CD4-positive, alpha-beta T cell treated with Interferon gamma for 1 hour (primary cell): ENCODE results near the gene AURKB.
A peak's percentile ranks its signal among the peaks of the same experiment; 100 is the strongest.
"Not testable (repeated sequence)": the region's sequence is repeated elsewhere in the genome, so short reads cannot be mapped to it uniquely, and the experiment has no call there.

Experiments
- DNase-seq: peaks from one replicate; pipeline ENCODE4 v3.0.0-alpha.2; 2020

AURKB gene

GRCh38 chr17:8209907-8210760 lies at the start of gene AURKB:
TSS of gene AURKB (minus strand) at chr17:8210575. CDS start at chr17:8210224, 351 bp downstream.
- DNase-seq: peak; percentile 94

DNA sequence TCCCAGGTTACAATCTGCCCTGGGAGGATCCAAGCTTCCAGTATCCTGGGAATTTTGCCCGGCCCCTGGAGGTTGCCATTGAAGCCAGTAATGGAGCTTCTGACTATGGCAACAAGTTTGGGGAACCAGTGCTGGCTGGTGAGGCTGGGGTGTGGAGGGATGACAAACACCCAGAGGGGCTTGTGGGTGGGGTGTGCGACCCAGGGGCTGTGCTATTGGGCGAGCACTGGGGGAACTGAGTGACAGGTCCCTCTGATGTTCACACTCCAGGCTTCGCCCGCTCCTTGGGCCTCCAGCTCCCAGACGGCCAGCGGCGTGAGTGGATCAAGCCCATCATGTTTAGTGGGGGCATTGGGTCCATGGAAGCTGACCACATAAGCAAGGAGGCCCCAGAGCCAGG lies 47.4 kb upstream of the AURKB start:
- DNase-seq: no peak

DNA sequence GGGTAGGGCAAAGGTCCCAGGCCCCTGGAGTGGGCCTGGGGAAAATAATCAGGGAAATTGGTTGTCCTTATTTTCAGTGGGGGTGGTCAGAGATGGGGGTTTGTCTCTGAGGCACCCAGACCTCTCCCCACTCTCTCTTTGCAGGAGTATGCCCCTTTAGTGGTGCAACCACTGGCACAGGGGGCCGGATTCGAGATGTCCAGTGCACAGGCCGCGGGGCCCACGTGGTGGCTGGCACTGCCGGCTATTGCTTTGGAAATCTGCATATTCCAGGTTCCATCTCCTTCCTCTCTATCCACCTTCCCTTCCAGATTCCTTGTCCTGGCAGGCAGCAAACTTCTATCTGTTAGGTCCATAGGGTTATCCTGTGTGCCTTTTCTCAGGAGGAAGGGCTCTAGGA lies 46.3 kb upstream of the AURKB start:
- no peak for DNase-seq

- no peak for DNase-seq
Observed at GRCh38 chr17:8256291-8256690, 45.9 kb upstream of the AURKB start.

DNA sequence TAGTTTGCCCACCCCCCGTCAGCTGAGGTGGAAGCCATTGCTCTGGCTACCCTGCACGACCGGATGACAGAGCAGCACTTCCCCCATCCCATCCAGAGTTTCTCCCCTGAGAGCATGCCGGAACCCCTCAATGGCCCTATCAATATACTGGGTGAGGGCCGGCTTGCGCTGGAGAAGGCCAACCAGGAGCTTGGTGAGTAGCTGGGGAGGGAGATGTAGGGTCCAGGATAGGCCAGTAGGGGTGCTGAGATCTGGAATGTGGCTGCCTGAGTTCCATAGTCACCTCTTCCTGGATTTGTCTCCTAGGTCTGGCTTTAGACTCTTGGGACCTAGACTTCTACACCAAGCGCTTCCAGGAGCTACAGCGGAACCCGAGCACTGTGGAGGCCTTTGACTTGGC lies 45.1 kb upstream of the AURKB start:
- no peak for DNase-seq

DNA sequence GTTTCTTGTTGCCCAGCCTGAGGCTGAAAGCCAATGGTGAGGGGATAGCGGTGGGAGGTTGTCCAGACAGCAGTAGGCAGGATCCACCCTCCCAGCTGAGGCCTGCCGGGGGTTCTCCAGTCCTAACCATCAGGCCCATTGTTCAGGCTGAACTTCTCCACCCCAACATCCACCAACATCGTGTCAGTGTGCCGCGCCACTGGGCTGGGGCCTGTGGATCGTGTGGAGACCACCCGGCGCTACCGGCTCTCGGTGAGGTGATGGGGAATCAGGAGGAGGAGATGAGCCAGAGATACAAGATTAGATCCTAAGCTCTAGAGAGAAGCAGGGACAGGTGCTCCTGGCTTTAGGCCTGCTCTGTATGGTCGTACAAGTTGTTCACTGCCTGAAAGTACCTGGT lies 44.5 kb upstream of the AURKB start:
- DNase-seq: no peak

DNA sequence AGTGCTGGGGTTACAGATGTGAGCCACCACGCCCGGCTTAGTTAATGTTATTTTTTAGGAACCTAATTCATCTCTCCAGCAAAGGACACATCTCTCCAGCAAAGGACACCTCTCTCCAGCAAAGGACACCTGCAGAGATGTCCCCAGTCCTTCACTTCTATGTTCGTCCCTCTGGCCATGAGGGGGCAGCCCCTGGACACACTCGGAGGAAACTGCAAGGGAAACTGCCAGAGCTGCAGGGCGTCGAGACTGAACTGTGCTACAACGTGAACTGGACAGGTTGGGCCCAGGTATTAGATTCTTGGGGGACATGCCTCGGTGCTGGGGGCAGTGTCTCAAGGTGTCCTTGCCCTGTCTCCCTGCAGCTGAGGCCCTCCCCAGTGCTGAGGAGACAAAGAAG lies 43.4 kb upstream of the AURKB start:
- no peak for DNase-seq

GRCh38 chr17:8251411-8251810 lies 41.0 kb upstream of the AURKB start:
- not testable (repeated sequence) for DNase-seq

GRCh38 chr17:8249621-8250500 lies 39.5 kb upstream of the AURKB start:
- no peak for DNase-seq

DNA sequence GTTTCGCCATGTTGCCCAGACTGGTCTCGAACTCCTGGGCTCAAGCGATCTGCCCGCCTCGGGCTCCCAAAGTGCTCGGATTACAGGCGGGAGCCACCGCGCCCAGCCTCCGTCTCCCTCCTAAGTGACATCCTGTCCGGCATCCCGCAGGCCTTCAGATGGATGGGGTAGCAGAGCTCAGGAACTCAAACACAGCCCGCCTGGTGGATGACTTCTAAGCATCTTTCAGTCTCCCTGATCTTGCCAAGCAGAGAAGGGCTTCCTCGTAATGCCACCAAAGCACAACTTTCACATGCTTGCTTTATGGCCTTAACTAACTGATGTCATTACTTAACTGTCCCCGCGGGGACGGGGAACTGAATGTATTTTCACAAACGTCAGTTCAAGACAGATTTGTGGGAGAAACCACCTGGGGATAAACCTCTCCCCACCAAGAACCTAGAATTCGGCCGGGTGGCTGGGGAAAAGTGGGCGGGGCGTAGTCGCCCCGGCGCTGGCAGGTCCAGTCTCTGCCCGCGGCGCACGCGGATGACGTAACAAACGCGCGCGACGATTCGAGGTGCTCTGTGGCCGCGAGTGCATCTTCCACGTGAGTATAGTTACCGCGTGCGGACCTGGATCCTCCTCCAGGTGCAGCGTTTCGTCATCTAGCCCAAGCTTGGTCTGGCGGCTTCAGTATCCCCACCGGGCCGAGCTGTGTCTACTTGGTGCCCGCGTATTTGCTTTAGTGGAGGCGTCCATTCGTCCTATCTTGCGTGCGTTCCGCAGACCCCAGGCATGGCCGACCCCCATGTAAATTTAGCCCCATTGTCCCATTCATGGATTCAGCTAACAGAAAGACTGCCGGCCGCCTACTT lies 38.6 kb upstream of the AURKB start, which contains the start of gene PFAS:
Gene PFAS, plus strand, starts transcription at position 539 of the 857 bp plus-strand sequence. CDS start 4,649 bp downstream, outside the sequence.
- DNase-seq: peak; percentile 94

DNA sequence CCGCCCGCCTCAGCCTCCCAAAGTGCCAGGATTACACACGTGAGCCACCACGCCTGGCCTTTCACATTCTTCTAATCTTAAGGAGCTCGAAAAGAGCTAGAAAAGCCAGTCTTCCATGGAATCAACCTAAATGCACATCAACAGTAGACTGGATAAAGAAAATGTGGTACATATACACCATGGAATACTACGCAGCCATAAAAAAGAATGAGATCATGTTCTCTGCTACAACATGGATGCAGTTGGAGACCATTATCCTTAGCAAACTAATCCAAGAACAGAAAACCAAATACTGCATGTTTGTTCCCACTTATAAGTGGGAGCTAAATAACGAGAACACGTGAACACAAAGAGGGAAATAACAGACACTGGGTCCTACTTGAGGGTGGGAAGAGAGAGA lies 34.4 kb upstream of the AURKB start:
- no peak for DNase-seq

DNA sequence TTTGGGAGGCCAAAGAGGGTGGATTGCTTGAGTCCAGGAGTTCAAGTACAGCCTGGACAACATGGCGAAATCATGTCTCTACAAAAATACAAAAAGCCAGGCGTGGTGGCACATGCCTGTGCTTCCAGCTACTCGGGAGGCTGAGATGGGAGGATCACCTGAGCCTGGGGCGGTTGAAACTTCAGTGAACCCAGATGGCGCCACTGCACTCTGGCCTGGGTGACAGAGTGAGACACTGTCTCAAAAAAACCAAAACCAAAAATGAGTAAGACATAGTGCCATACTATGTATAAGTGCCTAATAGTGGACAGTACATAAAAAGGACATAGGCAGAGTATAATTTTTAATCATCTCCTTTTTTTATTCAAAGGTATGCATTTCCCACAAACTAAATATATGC lies 33.5 kb upstream of the AURKB start:
- no peak for DNase-seq

DNA sequence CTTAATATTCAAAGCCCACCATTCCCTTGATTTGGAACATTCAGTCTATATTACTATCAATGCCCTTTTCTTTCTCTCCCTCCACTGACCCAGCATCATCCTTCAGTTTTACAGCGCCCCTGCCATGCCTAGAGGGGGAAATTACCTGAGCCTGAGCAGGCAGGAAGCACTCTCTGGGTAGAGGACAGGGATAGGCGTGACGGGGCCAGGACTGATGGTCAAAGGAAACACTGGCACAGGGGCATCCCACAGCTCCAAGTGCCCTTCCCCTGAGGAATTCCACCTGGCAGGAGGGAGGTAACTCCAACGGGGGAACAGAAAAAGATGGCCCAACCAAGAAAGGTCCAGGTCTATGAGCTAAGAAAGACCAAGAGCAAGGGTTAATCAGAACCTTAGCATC lies 27.5 kb upstream of the AURKB start:
- DNase-seq: no peak

- DNase-seq: no peak
Observed at GRCh38 chr17:8237175-8237574, 26.8 kb upstream of the AURKB start.

DNA sequence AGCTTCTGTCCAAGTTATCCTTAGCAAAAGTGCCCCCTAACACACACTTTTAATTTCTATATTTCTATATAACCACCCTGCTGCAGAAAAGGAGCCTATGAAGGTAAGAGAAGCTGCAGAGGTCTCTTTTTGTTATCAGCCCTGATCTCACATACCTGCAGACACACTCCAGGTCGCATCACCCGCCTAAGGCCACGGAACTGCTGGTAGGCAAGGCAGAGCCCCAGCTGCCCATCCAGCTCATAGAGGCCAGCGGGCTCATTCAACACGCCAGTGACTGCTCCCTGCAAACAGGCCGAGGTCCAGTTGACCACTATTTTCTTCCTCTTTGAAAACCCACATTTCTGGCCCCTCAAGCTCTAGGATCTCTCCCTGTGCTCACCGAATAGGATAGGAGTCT lies 25.3 kb upstream of the AURKB start:
- DNase-seq: no peak

DNA sequence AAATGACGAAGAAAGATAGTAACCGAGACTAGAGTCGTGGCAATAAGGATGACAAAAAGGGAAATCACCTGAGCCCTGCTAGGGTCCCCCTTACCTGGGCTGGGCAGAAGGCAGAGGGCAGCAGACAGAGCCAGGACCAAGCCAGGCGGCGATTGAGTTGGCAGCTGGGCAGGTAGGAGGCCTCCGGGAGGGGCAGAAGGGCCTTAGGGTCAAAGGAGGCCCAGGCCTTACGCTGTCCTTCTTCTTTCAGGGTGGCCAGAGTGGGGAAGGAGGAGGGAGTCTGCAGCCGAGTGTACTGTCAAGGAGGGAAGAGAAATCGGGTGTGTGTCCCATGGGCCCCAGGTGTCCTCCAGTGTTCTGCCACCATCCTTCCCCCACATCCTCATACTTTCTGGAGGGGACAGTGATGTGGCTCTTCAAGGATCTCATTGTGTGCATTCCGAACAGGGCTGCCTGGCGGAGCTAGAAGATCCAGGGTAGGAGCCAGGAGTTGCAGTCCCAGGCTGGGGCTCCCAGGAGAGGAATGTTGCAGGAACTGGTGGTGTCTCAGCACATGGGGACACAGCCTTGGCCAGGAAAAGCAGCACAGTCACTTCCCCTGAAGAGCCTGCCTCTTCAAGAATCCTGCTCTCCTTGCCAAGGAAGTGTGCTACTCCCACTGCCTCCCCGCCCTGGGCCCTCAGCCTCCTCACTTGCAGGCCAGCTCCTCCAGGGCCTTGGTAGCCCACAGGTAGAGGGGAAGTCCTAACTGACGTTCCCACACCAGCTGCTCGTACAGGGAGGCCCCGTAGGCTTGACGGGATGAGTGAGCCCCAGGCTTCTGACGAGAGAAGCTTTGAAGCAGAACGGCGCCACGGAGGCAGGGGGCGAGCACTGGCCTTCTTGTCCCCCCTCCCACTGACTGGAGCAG lies 24.2 kb upstream of the AURKB start:
- DNase-seq: no peak

GRCh38 chr17:8231701-8232100 lies 21.3 kb upstream of the AURKB start:
- DNase-seq: no peak

GRCh38 chr17:8227238-8227581 lies 16.8 kb upstream of the AURKB start:
- no peak for DNase-seq

- peak; percentile 57 for DNase-seq
Observed at GRCh38 chr17:8226536-8227237, 16.3 kb upstream of the AURKB start.

GRCh38 chr17:8225813-8226535 lies 15.6 kb upstream of the AURKB start:
- peak; percentile 68 for DNase-seq
